ENCODE data around the gene SND1.
A peak's percentile ranks its signal among the peaks of the same experiment; 100 is the strongest.
"Not testable (repeated sequence)": the region's sequence is repeated elsewhere in the genome, so short reads cannot be mapped to it uniquely, and the experiment has no call there.

The SND1 gene

DNA sequence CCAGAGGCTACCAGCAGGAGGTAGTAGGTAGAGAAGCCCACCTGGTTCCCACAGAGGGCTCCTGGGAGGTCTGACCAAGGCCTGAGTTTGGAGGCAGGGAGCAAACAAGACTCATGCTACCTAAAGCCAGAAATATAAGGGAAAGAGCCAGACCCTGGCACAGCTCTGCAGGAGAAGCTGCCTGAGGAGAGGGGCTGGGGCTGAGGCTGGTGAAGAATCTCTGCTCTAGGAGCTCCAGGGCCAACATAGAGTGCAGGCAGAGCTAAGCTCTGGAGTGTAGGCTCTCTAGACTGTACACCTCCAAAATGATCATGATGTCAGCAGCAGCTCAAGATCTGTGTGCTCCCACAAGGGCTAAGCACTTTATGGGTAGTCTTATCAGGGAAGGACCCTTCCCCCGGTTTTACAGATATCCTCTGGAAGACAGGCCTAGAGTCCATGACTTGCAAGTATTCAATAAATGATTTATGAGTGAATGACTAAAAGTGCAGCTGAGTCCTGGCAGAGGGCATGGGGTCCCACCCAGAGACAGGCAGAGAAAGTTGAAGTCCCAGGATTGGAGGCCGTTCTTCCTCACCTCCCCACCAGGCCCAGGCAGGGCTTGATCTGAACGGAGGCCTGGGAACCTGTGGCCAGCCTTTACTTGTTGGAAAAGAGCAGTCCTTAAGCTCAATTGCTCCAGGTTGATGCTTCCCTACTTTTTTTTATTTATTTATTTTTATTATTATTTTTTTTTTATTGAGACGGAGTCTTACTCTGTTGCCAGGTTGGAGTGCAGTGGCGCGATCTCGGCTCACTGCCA is 450.7 kb downstream of the SND1 start:
- DNase-seq (ENCODE audit: insufficient read length, low spot score) (no peak), FAIRE-seq (no peak)
- TF ChIP-seq, protein P1, sequence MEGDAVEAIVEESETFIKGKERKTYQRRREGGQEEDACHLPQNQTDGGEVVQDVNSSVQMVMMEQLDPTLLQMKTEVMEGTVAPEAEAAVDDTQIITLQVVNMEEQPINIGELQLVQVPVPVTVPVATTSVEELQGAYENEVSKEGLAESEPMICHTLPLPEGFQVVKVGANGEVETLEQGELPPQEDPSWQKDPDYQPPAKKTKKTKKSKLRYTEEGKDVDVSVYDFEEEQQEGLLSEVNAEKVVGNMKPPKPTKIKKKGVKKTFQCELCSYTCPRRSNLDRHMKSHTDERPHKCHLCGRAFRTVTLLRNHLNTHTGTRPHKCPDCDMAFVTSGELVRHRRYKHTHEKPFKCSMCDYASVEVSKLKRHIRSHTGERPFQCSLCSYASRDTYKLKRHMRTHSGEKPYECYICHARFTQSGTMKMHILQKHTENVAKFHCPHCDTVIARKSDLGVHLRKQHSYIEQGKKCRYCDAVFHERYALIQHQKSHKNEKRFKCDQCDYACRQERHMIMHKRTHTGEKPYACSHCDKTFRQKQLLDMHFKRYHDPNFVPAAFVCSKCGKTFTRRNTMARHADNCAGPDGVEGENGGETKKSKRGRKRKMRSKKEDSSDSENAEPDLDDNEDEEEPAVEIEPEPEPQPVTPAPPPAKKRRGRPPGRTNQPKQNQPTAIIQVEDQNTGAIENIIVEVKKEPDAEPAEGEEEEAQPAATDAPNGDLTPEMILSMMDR (IDR thresholded peaks at IDR 0.05; ENCODE audit: insufficient read depth, missing control alignments) = no peak

DNA sequence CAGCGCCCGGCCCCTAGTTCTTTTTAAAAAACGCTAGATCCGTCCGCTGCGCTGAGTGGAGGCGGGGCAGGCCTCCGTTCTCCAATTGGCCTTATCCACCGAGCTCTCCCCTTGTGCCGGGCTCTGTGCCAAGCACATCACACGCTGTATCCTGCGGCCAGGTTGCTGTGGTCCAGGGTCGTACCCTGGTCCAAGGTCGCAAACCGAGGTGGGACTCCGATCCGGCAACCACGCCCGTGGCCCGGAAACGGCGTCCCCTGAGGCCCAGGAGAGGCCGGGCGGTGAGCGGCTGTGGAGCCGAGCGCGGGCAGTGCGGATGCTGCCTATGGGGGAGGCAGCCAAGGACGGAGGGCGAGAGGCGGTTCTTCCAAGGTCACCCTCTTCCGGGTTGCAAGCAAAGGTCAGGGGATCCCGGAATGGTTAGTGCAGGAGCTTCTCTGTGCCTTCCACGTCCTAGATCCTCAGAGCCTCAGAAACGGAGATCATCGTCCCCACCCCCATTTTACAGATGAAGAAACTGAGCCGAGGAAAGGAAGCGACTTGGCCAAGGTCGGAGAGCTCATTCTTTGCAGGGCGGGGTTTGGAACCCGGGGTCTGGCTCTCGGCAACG is 451.6 kb downstream of the SND1 start:
- DNase-seq (ENCODE audit: insufficient read length, low spot score) (no peak), FAIRE-seq (no peak)

DNA sequence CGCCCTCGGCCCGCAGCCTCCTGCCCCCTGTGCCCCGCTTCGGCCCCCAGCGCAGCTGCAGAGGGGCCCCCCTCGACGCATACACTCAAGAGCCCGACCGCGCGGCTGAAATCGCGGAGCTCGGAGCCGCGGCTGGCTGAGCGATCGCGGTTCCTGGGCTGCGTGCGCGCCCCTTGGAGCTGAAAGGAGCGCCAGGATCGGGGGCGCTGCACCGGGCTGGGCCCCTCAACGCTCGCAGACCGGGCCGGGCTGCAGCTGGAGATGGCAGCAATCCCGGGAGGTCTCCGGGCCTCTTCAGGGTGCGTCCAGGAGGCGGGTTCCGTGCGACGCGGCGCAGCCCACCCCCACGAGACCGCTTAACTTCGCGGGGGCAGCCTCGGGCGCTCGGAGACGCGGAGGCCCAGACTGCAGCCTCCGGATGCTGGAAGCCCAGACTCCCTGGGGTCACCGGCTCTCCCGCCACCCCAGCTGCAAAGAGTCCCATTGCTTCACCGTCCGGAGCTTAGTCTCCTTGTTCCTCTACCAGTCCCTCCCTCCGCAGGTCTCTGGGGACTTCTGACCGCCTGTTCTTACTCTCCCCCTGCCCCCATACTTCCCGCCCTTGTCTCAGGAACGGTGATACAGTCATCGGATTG is 452.2 kb downstream of the SND1 start:
- DNase-seq (ENCODE audit: insufficient read length, low spot score) (peak; percentile 52), FAIRE-seq (no peak)
- TF ChIP-seq, protein P1 (IDR thresholded peaks at IDR 0.05; ENCODE audit: insufficient read depth, missing control alignments) = no peak

More for the DNA sequence above, 451.6 kb downstream of the SND1 start:
- TF ChIP-seq, protein P1 (IDR thresholded peaks at IDR 0.05; ENCODE audit: insufficient read depth, missing control alignments) = no peak

DNA sequence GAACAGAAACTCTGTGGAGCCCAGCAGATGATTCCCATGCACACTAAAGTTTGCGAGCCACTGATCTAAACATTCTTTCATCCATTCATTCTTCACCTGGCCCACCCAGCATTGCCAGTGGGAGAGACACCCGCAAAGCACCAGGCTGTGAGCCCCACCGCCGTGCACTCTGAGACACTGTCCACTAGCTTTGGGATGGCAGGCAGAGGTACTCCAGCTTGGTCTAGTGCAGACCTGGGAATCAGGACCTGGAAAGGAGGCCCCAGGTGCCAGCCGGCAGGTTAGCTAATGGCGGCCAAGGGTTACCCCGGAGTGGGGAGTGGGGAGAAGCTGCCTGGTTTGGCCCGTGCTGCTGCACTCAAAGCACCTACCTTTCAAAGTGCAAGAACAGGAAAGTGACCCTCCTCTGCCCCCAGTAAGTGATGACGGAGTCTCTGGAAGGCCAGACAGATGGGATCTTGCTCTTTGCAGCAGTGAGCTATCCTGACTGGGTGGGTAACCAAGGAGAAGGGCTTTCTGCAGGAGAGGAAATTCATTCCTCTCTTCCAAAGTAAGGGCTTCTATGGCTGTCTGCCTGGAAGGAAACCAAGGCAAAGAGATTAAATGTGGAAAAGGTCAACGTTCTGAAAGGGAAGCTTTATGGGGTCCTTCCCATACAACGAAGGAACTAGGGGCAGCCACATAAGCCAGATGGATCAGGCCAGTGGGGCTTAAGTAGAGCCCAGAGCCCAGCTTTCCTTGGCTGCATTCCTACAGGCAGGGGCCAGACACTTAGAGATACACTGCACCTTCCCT is 453.4 kb downstream of the SND1 start:
- TF ChIP-seq, protein P1 (IDR thresholded peaks at IDR 0.05; ENCODE audit: insufficient read depth, missing control alignments) = no peak
- no peak for FAIRE-seq
- DNase-seq (ENCODE audit: insufficient read length, low spot score) = no peak

DNA sequence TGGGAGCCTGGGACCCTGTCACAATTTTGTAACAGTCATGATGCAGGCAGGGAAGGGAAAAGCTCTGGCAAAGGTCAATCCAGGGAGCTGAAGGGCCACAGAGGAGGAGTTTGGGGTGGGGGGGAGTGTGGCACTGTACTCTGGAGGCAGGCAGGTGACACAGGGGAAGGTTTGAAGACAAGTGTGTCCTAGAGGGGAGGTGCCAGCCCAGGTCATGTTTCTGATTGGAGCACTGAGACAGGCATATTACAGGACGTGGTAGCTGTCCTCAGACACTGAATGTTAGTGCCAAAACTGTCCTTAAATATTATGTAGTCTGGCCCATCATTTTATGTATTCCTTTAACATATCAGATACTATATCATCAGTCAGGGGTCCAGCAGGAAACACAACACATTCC is 454.8 kb downstream of the SND1 start:
- no peak for DNase-seq (ENCODE audit: insufficient read length, low spot score)
- TF ChIP-seq, protein P1 (IDR thresholded peaks at IDR 0.05; ENCODE audit: insufficient read depth, missing control alignments) = no peak
- FAIRE-seq = no peak

DNA sequence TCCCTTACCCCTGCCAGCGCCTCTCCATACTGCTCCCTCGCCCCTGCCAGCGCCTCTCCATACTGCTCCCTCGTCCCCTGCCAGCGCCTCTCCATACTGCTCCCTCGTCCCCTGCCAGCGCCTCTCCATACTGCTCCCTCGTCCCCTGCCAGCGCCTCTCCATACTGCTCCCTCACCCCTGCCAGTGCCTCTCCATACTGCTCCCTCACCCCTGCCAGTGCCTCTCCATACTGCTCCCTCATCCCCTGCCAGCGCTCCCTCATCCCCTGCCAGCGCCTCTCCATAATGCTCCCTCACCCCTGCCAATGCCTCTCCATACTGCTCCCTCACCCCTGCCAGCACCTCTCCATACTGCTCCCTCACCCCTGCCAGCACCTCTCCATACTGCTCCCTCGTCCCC is 455.5 kb downstream of the SND1 start:
- DNase-seq (ENCODE audit: insufficient read length, low spot score); FAIRE-seq: not testable (repeated sequence)

DNA sequence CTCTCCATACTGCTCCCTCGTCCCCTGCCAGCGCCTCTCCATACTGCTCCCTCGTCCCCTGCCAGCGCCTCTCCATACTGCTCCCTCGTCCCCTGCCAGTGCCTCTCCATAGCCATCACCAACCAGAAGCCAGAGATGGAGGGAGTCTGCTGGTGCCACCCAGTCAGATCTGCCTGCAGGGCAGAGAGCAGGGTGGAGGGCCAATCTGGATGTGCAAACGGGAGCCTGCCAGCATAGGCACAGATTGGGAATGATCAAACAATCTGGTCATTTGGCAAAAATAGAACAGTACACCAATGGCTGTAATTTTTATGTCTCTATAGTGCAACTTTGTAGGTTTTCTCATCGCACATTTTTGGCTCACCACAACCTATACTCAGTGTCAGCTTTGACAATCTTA is 456.1 kb downstream of the SND1 start:
- no peak for DNase-seq (ENCODE audit: insufficient read length, low spot score)
- FAIRE-seq = no peak
- TF ChIP-seq, protein P1 (IDR thresholded peaks at IDR 0.05; ENCODE audit: insufficient read depth, missing control alignments) = no peak

Measured in D721Med (cell line).